A549 treated with AZD9567 at 1 μM for 4 hours (cell line): ENCODE measurements around the gene SPOCD1. TPM values are rescaled to one million over a fixed set of nuclear protein-coding genes. Genes with fewer than 3 reads are reported as not detected.

ENCODE experiments used
- total RNA-seq: library from RNA; stranded (reverse); fragments of 200-300 nt; extraction: Qiagen RNA extraction; gene quantifications from 5 replicates; pipeline ENCODE4 v1.2.3, GENCODE V29; 2022; ENCODE audit not compliant: insufficient read depth

SPOCD1 gene
- total RNA-seq = 0.94 to 4.0 TPM (median 3.5 TPM) in 5 replicates

GRCh38 chr1:31815752-31816500, at the start of gene SPOCD1:
TSS of gene SPOCD1 (minus strand) at chr1:31816022. CDS start at chr1:31815333, 689 bp downstream.

GRCh38 chr1:31764312-31765040, 51.3 kb downstream of the SPOCD1 start, which contains the start of gene ADGRB2:
TSS of gene ADGRB2 (minus strand) at chr1:31764340. CDS start at chr1:31757221, 7,119 bp downstream.

Other genes with a start within 250 kb of the SPOCD1 start
- gene TINAGL1, start 239.5 kb downstream of the SPOCD1 start, total RNA-seq = 0.27 to 0.53 TPM (median 0.44 TPM) in 4 of 5 replicates, not detected in the other
- gene HCRTR1, start 198.3 kb downstream of the SPOCD1 start, total RNA-seq = not detected in 5 replicates
- 31.3 to 45.7 TPM (median 41.4 TPM) in 5 replicates for gene PEF1, start 171.1 kb downstream of the SPOCD1 start, total RNA-seq
- gene COL16A1, start 112.0 kb downstream of the SPOCD1 start, total RNA-seq = 3.3 to 4.7 TPM (median 3.7 TPM) in 4 of 5 replicates, not detected in the other
- gene ADGRB2, start 51.7 kb downstream of the SPOCD1 start, total RNA-seq = 2.6 to 5.7 TPM (median 5.0 TPM) in 5 replicates
- gene PTP4A2, start 122.3 kb upstream of the SPOCD1 start, total RNA-seq = 154 to 255 TPM (median 169 TPM) in 5 replicates
- gene KHDRBS1, start 197.8 kb upstream of the SPOCD1 start, total RNA-seq = 120 to 137 TPM (median 136 TPM) in 5 replicates